Hepatocyte (in vitro differentiated cells): Measurements from ENCODE around the gene PCDH9.

Source experiments
- EZH2 ChIP-seq: fragments of 200-600 bp; sonication (generic); IDR thresholded peaks from 2 replicates; pipeline ENCODE4 v1.6.1; 2016; ENCODE audit warnings: antibody characterized with exemption, mild to moderate bottlenecking, borderline replicate concordance
- EZH2phosphoT487 ChIP-seq: fragments of 200-600 bp; sonication (generic); IDR thresholded peaks from one replicate; pipeline ENCODE4 v1.6.1; 2018; ENCODE audit warnings: antibody characterized with exemption, mild to moderate bottlenecking, low read depth, moderate library complexity; ENCODE audit not compliant: unreplicated experiment, severe bottlenecking
- TF ChIP-seq, protein P1 (sequence below): fragments of 200-600 bp; sonication (generic); IDR thresholded peaks from 2 replicates; pipeline ENCODE4 v1.5.1; 2016; ENCODE audit warnings: antibody characterized with exemption, mild to moderate bottlenecking; ENCODE audit not compliant: poor library complexity

DNA sequence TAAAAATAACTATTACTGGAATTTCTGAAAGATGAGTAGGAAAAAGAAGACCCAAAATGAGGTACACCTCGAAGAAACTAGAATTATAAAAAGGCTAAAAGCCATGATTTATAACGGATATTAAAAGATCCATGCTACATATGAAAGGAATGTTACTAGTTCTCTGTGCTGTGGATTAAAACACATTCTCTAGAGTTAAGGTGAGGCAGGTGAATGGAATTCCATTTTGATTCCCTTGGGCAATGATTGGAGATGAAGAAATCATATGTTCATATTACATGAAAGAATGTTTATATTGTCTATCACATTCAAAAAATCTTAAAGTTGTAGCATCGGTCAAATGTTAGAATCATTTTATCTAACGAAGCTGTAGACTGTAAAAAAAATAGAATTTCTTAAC is 783.7 kb downstream of the PCDH9 start:
- TF ChIP-seq, protein P1, sequence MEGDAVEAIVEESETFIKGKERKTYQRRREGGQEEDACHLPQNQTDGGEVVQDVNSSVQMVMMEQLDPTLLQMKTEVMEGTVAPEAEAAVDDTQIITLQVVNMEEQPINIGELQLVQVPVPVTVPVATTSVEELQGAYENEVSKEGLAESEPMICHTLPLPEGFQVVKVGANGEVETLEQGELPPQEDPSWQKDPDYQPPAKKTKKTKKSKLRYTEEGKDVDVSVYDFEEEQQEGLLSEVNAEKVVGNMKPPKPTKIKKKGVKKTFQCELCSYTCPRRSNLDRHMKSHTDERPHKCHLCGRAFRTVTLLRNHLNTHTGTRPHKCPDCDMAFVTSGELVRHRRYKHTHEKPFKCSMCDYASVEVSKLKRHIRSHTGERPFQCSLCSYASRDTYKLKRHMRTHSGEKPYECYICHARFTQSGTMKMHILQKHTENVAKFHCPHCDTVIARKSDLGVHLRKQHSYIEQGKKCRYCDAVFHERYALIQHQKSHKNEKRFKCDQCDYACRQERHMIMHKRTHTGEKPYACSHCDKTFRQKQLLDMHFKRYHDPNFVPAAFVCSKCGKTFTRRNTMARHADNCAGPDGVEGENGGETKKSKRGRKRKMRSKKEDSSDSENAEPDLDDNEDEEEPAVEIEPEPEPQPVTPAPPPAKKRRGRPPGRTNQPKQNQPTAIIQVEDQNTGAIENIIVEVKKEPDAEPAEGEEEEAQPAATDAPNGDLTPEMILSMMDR: no peak
- TF ChIP-seq EZH2phosphoT487: no peak
- no peak for TF ChIP-seq EZH2
